RWPE2 (cell line): ENCODE measurements around the gene RSPH4A.

Experiments used
- ATAC-seq: fragments of 200-7000 bp; cut with Tn5 transposase; 3 replicates; pipeline ENCODE4 v1.9.1; 2021; ENCODE audit warnings: low read depth
- DNase-seq: peaks from one replicate; pipeline ENCODE4 v3.0.0-alpha.2; 2020; ENCODE audit warnings: low spot score
- H3K27ac ChIP-seq: fragments of 450-650 bp; 2 replicates; pipeline ENCODE4 v1.5.1; 2017; ENCODE audit warnings: mild to moderate bottlenecking; ENCODE audit not compliant: poor library complexity, severe bottlenecking
- H3K27me3 ChIP-seq: fragments of 250-450 bp; sonication (Bioruptor Pico); 2 replicates; pipeline ENCODE4 v1.5.1; 2021; ENCODE audit warnings: mild to moderate bottlenecking, moderate library complexity; ENCODE audit not compliant: insufficient read depth, poor library complexity, severe bottlenecking
- H3K36me3 ChIP-seq: fragments of 250-450 bp; sonication (Bioruptor Pico); 2 replicates; pipeline ENCODE4 v1.5.1; 2020; ENCODE audit warnings: low read depth, mild to moderate bottlenecking, moderate library complexity
- H3K4me1 ChIP-seq: fragments of 250-450 bp; sonication (Bioruptor Pico); 2 replicates; pipeline ENCODE4 v1.5.1; 2021; ENCODE audit warnings: mild to moderate bottlenecking, moderate library complexity; ENCODE audit not compliant: insufficient read depth, poor library complexity, severe bottlenecking
- H3K4me3 ChIP-seq: fragments of 250-450 bp; sonication (Bioruptor Pico); 2 replicates; pipeline ENCODE4 v1.5.1; 2021; ENCODE audit warnings: mild to moderate bottlenecking, moderate library complexity; ENCODE audit not compliant: severe bottlenecking
- H3K9me3 ChIP-seq: fragments of 250-450 bp; sonication (Bioruptor Pico); 2 replicates; pipeline ENCODE4 v1.5.1; 2021; ENCODE audit warnings: mild to moderate bottlenecking, moderate library complexity; ENCODE audit not compliant: severe bottlenecking
- TF ChIP-seq, protein P1 (sequence below): fragments of 450-650 bp; IDR thresholded peaks from one replicate; pipeline ENCODE4 v1.5.1; 2017; ENCODE audit warnings: mild to moderate bottlenecking, moderate library complexity; ENCODE audit not compliant: poor library complexity, severe bottlenecking

RSPH4A gene

DNA sequence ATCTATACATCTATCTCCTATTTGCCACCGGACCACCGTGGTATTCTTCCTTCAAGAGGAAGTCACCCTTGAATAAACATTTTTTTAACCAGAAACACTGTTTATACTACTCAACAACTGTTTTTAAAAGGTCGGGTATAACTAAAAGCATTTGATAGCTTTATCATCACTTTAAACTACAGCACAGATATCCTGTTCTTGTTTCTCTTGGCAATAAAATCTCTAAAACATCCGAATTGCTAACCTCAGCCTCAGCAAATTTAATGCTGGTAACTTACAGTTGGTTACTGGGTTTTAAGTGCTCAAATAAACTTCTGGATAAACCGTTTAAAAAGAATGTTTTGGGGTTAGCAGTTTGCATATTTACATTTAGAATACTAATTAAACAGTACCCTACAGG, 31.9 kb downstream of the RSPH4A start:
- H3K27me3 ChIP-seq, result no peaks in the 10 kb centered on the region
- no peak for ATAC-seq
- H3K4me3 ChIP-seq, result no peak overlapping the region
- H3K36me3 ChIP-seq, result peaks cover 70% of the 10 kb centered on the region
- H3K27ac ChIP-seq, result no peak overlapping the region
- no peaks in the 10 kb centered on the region for H3K9me3 ChIP-seq
- H3K4me1 ChIP-seq, result no peaks in the 10 kb centered on the region
- DNase-seq, result no peak
- TF ChIP-seq, protein P1, sequence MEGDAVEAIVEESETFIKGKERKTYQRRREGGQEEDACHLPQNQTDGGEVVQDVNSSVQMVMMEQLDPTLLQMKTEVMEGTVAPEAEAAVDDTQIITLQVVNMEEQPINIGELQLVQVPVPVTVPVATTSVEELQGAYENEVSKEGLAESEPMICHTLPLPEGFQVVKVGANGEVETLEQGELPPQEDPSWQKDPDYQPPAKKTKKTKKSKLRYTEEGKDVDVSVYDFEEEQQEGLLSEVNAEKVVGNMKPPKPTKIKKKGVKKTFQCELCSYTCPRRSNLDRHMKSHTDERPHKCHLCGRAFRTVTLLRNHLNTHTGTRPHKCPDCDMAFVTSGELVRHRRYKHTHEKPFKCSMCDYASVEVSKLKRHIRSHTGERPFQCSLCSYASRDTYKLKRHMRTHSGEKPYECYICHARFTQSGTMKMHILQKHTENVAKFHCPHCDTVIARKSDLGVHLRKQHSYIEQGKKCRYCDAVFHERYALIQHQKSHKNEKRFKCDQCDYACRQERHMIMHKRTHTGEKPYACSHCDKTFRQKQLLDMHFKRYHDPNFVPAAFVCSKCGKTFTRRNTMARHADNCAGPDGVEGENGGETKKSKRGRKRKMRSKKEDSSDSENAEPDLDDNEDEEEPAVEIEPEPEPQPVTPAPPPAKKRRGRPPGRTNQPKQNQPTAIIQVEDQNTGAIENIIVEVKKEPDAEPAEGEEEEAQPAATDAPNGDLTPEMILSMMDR, result no peak

GRCh38 chr6:116649129-116649528, 32.9 kb downstream of the RSPH4A start:
- no peaks in the 10 kb centered on the region for H3K4me1 ChIP-seq
- no peaks in the 10 kb centered on the region for H3K27me3 ChIP-seq
- H3K36me3 ChIP-seq, result peaks cover 80% of the 10 kb centered on the region
- no peak overlapping the region for H3K4me3 ChIP-seq
- ATAC-seq (no peak), DNase-seq (no peak)
- no peaks in the 10 kb centered on the region for H3K9me3 ChIP-seq
- TF ChIP-seq, protein P1, result no peak
- no peak overlapping the region for H3K27ac ChIP-seq

DNA sequence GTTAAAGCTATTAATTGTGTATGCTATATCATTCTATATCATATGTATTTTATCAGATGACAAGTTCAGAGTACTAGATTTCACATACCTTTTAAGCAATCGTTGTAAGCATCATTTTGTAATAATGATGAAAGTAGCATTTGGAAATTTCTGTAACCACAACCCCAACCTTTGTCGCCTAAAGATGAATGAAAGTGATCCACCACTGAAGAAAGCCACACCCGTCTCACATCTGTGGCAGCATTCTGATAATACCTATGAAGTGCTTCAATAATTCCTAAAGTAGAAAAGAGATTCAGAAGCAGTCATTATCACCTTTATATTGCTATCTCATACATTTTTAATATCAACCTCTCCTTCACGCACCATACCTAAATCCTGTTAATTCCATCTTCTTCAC, 35.6 kb downstream of the RSPH4A start:
- TF ChIP-seq, protein P1, result no peak
- ATAC-seq (no peak), DNase-seq (no peak)
- no peak overlapping the region for H3K4me3 ChIP-seq
- no peaks in the 10 kb centered on the region for H3K27me3 ChIP-seq
- H3K36me3 ChIP-seq, result peaks cover 85% of the 10 kb centered on the region
- no peaks in the 10 kb centered on the region for H3K4me1 ChIP-seq
- H3K9me3 ChIP-seq, result no peaks in the 10 kb centered on the region
- no peak overlapping the region for H3K27ac ChIP-seq

GRCh38 chr6:116661594-116661993, 45.3 kb downstream of the RSPH4A start:
- Histone ChIP-seq H3K27me3 (no peaks in the 10 kb centered on the region), H3K27ac (no peak overlapping the region), H3K36me3 (peaks cover 55% of the 10 kb centered on the region), H3K4me3 (no peak overlapping the region), H3K4me1 (peaks cover 16% of the 10 kb centered on the region), H3K9me3 (no peaks in the 10 kb centered on the region)
- TF ChIP-seq, protein P1, result no peak
- no peak for ATAC-seq
- DNase-seq, result no peak

DNA sequence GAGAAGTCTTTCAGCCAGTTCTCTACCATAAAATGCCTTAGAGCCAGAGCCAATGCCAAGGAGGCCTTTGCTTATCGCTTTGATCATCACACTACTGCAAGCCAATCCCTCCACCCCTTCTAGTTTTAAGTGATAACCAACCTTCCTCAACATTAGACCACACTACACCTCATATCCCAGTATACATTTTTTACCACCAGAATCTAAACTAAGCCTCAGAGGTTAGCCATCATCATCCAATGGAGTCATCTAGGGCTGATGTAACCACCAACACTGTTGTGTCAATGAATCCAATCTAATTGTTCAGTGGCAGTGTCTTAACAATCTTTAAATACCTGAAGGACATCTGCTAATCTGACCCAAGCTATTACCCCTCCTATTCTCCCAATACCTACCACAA, 45.9 kb downstream of the RSPH4A start:
- no peak for ATAC-seq
- H3K4me1 ChIP-seq, result peaks cover 22% of the 10 kb centered on the region
- TF ChIP-seq, protein P1, result no peak
- no peaks in the 10 kb centered on the region for H3K9me3 ChIP-seq
- H3K4me3 ChIP-seq, result no peak overlapping the region
- no peaks in the 10 kb centered on the region for H3K27me3 ChIP-seq
- peaks cover 49% of the 10 kb centered on the region for H3K36me3 ChIP-seq
- H3K27ac ChIP-seq, result no peak overlapping the region
- DNase-seq, result no peak
